GM23338 (cell line): ENCODE results near the gene RPL27A. TPM values are rescaled to one million over a fixed set of nuclear protein-coding genes. Genes with fewer than 3 reads are reported as not detected.

Experiments used
- ATAC-seq: fragments of 200-7000 bp; cut with Tn5 transposase; 3 replicates; pipeline ENCODE4 v1.9.1; 2020
- DNase-seq: peaks from one replicate; pipeline ENCODE4 v3.0.0-alpha.2; 2015; ENCODE audit warnings: low spot score
- H2AFZ ChIP-seq: fragments of 200-600 bp; sonication (generic); 2 replicates; pipeline ENCODE4 v1.8.0; 2016; ENCODE audit warnings: antibody characterized with exemption, mild to moderate bottlenecking, moderate library complexity
- H3F3A ChIP-seq: fragments of 200-600 bp; sonication (generic); replicated peaks from 2 replicates; pipeline ENCODE4 v1.8.0; 2017; ENCODE audit warnings: antibody characterized with exemption, mixed run types, low read depth
- H3K27ac ChIP-seq: fragments of 200-600 bp; sonication (generic); 2 replicates; pipeline ENCODE4 v1.6.1; 2016; ENCODE audit warnings: low read depth
- H3K27me3 ChIP-seq: fragments of 200-600 bp; sonication (generic); 2 replicates; pipeline ENCODE4 v1.8.0; 2016; ENCODE audit warnings: mild to moderate bottlenecking, mixed run types, moderate library complexity; ENCODE audit not compliant: insufficient read depth
- H3K36me3 ChIP-seq: fragments of 200-600 bp; sonication (generic); 2 replicates; pipeline ENCODE4 v1.8.0; 2016; ENCODE audit warnings: mild to moderate bottlenecking; ENCODE audit not compliant: insufficient read depth
- H3K4me1 ChIP-seq: fragments of 200-600 bp; sonication (generic); 2 replicates; pipeline ENCODE4 v1.8.0; 2016; ENCODE audit warnings: mild to moderate bottlenecking, moderate library complexity; ENCODE audit not compliant: insufficient read depth
- H3K4me2 ChIP-seq: fragments of 200-600 bp; sonication (generic); 2 replicates; pipeline ENCODE4 v1.7.1; 2017; ENCODE audit warnings: mixed run types
- H3K4me3 ChIP-seq: fragments of 200-600 bp; sonication (generic); 2 replicates; pipeline ENCODE4 v1.6.1; 2016; ENCODE audit warnings: mixed run types
- H3K79me2 ChIP-seq: fragments of 200-600 bp; sonication (generic); replicated peaks from 2 replicates; pipeline ENCODE4 v1.8.0; 2017; ENCODE audit warnings: mild to moderate bottlenecking; ENCODE audit not compliant: insufficient read depth
- H3K9me2 ChIP-seq: fragments of 200-600 bp; sonication (generic); 2 replicates; pipeline ENCODE4 v1.8.0; 2017; ENCODE audit not compliant: insufficient read depth
- H4K20me1 ChIP-seq: fragments of 200-600 bp; sonication (generic); replicated peaks from 2 replicates; pipeline ENCODE4 v1.8.0; 2017; ENCODE audit warnings: mild to moderate bottlenecking; ENCODE audit not compliant: insufficient read depth
- H3K27ac Mint-ChIP-seq: 2 replicates; pipeline ENCODE4 v1.8.0; 2020; ENCODE audit warnings: inconsistent platforms, mild to moderate bottlenecking, moderate library complexity, mixed read lengths
- H3K27me3 Mint-ChIP-seq: 3 replicates; pipeline ENCODE4 v1.8.0; 2022; ENCODE audit warnings: low read depth, mild to moderate bottlenecking, moderate library complexity, mixed read lengths, inconsistent platforms; ENCODE audit not compliant: insufficient read depth, poor library complexity
- H3K36me3 Mint-ChIP-seq: 3 replicates; pipeline ENCODE4 v1.8.0; 2021; ENCODE audit warnings: low read depth, mild to moderate bottlenecking, inconsistent platforms, moderate library complexity, mixed read lengths
- H3K4me1 Mint-ChIP-seq: 3 replicates; pipeline ENCODE4 v1.8.0; 2020; ENCODE audit warnings: mild to moderate bottlenecking, inconsistent platforms, mixed read lengths
- H3K4me3 Mint-ChIP-seq: 3 replicates; pipeline ENCODE4 v1.8.0; 2021; ENCODE audit warnings: moderate library complexity, mild to moderate bottlenecking, inconsistent platforms, mixed read lengths
- H3K9me3 Mint-ChIP-seq: 3 replicates; pipeline ENCODE4 v1.8.0; 2020; ENCODE audit warnings: moderate library complexity, mild to moderate bottlenecking, inconsistent platforms, mixed read lengths
- EZH2 ChIP-seq: fragments of 200-600 bp; sonication (generic); IDR thresholded peaks from one replicate; pipeline ENCODE4 v1.8.0; 2017; ENCODE audit warnings: antibody characterized with exemption, mild to moderate bottlenecking, low read depth; ENCODE audit not compliant: unreplicated experiment
- EZH2phosphoT487 ChIP-seq: fragments of 200-600 bp; sonication (generic); IDR thresholded peaks from one replicate; pipeline ENCODE4 v1.8.1; 2018; ENCODE audit warnings: antibody characterized with exemption; ENCODE audit not compliant: unreplicated experiment
- JUNB ChIP-seq: IDR thresholded peaks from one replicate; pipeline ENCODE4 v1.6.1; 2016; ENCODE audit warnings: antibody characterized with exemption; ENCODE audit not compliant: unreplicated experiment
- NANOG ChIP-seq: IDR thresholded peaks from 2 replicates; pipeline ENCODE4 v1.6.1; 2016; ENCODE audit warnings: antibody characterized with exemption, borderline replicate concordance
- POLR2AphosphoS5 ChIP-seq: IDR thresholded peaks from 2 replicates; pipeline ENCODE4 v1.6.1; 2016; ENCODE audit warnings: antibody characterized with exemption, low read depth
- STAT1 ChIP-seq: IDR thresholded peaks from one replicate; pipeline ENCODE4 v1.6.1; 2016; ENCODE audit warnings: antibody characterized with exemption; ENCODE audit not compliant: unreplicated experiment
- ZNF114 ChIP-seq: fragments of 250-450 bp; sonication (Bioruptor Pico); IDR thresholded peaks from 2 replicates; pipeline ENCODE4 v1.5.0; 2020; ENCODE audit warnings: mild to moderate bottlenecking, moderate library complexity
- ZNF331 ChIP-seq: fragments of 250-450 bp; sonication (Bioruptor Pico); IDR thresholded peaks from 2 replicates; pipeline ENCODE4 v1.5.0; 2020; ENCODE audit warnings: low read depth, mild to moderate bottlenecking, moderate library complexity
- polyA plus RNA-seq: library from polyadenylated mRNA; unstranded; fragments of >200 nt; fragmentation: Nextera tagmentation; extraction: Ambion mirVana; gene quantifications from 2 replicates; pipeline ENCODE4 v1.2.1, GENCODE V29; 2016
- total RNA-seq: library from RNA; depleted of rRNA; stranded (reverse); fragments of >200 nt; shearing (Covaris generic); gene quantifications from 2 replicates; pipeline ENCODE4 v1.2.3, GENCODE V29; 2014
- TF ChIP-seq, protein P1 (sequence below): fragments of 250-450 bp; sonication (Bioruptor Pico); IDR thresholded peaks from 2 replicates; pipeline ENCODE4 v1.5.0; 2020; ENCODE audit warnings: mild to moderate bottlenecking, moderate library complexity

RPL27A gene
- total and polyA plus RNA-seq, 2 experiments from 2014 or later: 1,283 to 3,167 TPM

DNA sequence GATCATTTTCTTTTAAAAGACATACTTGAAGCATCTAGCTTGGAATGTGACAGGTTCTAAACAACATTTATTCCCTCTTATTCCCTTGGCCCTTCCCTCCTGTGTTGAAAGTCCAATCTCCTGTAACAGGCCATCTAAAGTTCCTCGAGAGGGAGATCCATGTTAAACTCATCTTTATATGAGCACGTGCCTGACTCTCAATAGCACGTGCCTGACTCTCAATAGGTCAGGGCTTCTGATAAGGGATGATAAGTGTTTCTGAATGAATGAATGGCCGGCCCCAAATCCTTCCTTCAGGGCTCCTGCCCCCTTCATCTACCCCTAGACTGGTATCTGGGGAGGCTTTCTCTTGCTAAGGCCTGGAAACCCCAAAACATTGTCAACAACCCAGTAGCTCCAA lies 27.2 kb downstream of the RPL27A start (continued):
- no peak for TF ChIP-seq STAT1
- TF ChIP-seq ZNF114 (CRISPR knock-in tag): no peak
- TF ChIP-seq, protein P1, sequence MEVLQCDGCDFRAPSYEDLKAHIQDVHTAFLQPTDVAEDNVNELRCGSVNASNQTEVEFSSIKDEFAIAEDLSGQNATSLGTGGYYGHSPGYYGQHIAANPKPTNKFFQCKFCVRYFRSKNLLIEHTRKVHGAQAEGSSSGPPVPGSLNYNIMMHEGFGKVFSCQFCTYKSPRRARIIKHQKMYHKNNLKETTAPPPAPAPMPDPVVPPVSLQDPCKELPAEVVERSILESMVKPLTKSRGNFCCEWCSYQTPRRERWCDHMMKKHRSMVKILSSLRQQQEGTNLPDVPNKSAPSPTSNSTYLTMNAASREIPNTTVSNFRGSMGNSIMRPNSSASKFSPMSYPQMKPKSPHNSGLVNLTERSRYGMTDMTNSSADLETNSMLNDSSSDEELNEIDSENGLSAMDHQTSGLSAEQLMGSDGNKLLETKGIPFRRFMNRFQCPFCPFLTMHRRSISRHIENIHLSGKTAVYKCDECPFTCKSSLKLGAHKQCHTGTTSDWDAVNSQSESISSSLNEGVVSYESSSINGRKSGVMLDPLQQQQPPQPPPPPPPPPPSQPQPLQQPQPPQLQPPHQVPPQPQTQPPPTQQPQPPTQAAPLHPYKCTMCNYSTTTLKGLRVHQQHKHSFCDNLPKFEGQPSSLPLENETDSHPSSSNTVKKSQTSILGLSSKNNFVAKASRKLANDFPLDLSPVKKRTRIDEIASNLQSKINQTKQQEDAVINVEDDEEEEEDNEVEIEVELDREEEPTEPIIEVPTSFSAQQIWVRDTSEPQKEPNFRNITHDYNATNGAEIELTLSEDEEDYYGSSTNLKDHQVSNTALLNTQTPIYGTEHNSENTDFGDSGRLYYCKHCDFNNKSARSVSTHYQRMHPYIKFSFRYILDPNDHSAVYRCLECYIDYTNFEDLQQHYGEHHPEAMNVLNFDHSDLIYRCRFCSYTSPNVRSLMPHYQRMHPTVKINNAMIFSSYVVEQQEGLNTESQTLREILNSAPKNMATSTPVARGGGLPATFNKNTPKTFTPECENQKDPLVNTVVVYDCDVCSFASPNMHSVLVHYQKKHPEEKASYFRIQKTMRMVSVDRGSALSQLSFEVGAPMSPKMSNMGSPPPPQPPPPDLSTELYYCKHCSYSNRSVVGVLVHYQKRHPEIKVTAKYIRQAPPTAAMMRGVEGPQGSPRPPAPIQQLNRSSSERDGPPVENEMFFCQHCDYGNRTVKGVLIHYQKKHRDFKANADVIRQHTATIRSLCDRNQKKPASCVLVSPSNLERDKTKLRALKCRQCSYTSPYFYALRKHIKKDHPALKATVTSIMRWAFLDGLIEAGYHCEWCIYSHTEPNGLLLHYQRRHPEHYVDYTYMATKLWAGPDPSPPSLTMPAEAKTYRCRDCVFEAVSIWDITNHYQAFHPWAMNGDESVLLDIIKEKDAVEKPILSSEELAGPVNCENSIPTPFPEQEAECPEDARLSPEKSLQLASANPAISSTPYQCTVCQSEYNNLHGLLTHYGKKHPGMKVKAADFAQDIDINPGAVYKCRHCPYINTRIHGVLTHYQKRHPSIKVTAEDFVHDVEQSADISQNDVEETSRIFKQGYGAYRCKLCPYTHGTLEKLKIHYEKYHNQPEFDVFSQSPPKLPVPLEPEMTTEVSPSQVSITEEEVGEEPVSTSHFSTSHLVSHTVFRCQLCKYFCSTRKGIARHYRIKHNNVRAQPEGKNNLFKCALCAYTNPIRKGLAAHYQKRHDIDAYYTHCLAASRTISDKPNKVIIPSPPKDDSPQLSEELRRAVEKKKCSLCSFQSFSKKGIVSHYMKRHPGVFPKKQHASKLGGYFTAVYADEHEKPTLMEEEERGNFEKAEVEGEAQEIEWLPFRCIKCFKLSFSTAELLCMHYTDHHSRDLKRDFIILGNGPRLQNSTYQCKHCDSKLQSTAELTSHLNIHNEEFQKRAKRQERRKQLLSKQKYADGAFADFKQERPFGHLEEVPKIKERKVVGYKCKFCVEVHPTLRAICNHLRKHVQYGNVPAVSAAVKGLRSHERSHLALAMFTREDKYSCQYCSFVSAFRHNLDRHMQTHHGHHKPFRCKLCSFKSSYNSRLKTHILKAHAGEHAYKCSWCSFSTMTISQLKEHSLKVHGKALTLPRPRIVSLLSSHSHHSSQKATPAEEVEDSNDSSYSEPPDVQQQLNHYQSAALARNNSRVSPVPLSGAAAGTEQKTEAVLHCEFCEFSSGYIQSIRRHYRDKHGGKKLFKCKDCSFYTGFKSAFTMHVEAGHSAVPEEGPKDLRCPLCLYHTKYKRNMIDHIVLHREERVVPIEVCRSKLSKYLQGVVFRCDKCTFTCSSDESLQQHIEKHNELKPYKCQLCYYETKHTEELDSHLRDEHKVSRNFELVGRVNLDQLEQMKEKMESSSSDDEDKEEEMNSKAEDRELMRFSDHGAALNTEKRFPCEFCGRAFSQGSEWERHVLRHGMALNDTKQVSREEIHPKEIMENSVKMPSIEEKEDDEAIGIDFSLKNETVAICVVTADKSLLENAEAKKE: no peak

GRCh38 chr11:8711895-8712442 lies 29.4 kb downstream of the RPL27A start:
- H3K27ac Mint-ChIP-seq: 0 out of 2 replicates have a peak overlapping the region, but pooled peaks have one; percentile 10
- Histone ChIP-seq H3K4me2 (no peak overlapping the region), H3K36me3 (no peaks in the 10 kb centered on the region), H3K4me3 (no peak overlapping the region), H3K9me2 (no peaks in the 10 kb centered on the region), H3K4me1 (peaks cover 12% of the 10 kb centered on the region), H3K79me2 (no peaks in the 10 kb centered on the region), H4K20me1 (no peaks in the 10 kb centered on the region), H3K27ac (no peak overlapping the region), H3F3A (no peaks in the 10 kb centered on the region), H3K27me3 (no peaks in the 10 kb centered on the region), H2AFZ (no peak overlapping the region)
- DNase-seq: no peak
- peaks cover 16% of the 10 kb centered on the region for H3K4me1 Mint-ChIP-seq
- no peak for ATAC-seq
- peaks cover 4% of the 10 kb centered on the region; the same call in 2 of the 3 replicates for H3K36me3 Mint-ChIP-seq
- H3K27me3 Mint-ChIP-seq: peaks cover 17% of the 10 kb centered on the region
- no peak overlapping the region for H3K4me3 Mint-ChIP-seq
- H3K9me3 Mint-ChIP-seq: no peaks in the 10 kb centered on the region
- TF ChIP-seq EZH2 (no peak), JUNB (no peak), NANOG (no peak), POLR2AphosphoS5 (no peak), ZNF331 (CRISPR knock-in tag) (no peak), EZH2phosphoT487 (no peak), ZNF114 (CRISPR knock-in tag) (no peak)
- TF ChIP-seq, protein P1: no peak
